ENCODE results near the gene DGKH.

DNA sequence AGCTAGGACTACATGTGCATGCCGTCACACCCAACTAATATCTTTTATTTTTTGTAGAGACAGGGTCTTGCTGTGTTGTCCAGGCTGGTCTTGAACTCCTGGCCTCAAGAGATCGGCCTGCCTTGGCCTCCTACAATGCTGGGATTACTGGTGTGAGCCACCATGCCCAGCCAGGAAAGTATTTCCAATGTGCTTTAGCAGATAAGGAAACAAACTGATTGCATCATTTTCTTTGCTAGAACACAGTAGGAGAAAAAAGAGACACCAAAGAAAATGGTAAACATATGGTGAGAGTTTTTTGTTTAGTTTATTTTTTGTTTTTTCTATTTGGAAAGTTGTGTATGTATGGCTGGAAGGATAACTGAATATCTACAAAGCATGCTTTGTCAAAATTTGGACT lies 176.6 kb downstream of the DGKH start:
- TF ChIP-seq, protein P1, sequence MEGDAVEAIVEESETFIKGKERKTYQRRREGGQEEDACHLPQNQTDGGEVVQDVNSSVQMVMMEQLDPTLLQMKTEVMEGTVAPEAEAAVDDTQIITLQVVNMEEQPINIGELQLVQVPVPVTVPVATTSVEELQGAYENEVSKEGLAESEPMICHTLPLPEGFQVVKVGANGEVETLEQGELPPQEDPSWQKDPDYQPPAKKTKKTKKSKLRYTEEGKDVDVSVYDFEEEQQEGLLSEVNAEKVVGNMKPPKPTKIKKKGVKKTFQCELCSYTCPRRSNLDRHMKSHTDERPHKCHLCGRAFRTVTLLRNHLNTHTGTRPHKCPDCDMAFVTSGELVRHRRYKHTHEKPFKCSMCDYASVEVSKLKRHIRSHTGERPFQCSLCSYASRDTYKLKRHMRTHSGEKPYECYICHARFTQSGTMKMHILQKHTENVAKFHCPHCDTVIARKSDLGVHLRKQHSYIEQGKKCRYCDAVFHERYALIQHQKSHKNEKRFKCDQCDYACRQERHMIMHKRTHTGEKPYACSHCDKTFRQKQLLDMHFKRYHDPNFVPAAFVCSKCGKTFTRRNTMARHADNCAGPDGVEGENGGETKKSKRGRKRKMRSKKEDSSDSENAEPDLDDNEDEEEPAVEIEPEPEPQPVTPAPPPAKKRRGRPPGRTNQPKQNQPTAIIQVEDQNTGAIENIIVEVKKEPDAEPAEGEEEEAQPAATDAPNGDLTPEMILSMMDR (conservative IDR thresholded peaks at IDR 0.05 in 1 of 2, IDR thresholded peaks at IDR 0.05 in 1 of 2; ENCODE audit: low read depth in 1 of 2, low read length in 2 of 2): no peak
- TF ChIP-seq EZH2 (IDR thresholded peaks at IDR 0.05; ENCODE audit: low read length, missing control alignments): no peak

All from fibroblast of lung (primary cell).